ENCODE data around the gene CHST13. TPM values are rescaled to one million over a fixed set of nuclear protein-coding genes. Genes with fewer than 3 reads are reported as not detected.

Gene CHST13
- total RNA-seq, 3 donors from 2014 or later (not counting 1 experiment from before 2014, with no cell fraction given): 0.19 to 0.20 TPM; not detected in 1

DNA sequence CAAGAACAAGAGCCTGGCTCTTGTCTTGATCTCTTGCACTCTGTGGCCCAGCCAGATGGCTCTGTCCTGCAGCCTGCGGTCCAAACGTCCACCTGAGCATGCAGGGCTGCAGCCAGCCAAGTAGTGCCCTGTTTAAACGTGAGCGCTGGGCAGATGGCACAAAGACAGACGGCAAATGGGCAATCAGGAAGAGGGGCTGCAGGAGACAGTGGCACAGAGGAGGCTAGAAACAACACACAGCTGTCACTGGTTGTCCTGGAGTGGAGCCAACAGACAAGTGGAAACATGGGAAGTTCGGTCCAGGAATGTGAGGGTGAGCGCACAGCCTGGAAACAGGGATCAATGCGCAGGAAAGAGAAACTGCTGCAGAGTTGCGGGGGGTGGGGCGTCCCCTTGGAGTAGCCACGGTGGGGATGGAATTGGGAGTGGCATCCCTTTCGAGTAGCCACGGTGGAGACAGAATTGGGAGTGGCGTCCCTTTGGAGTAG lies 37.6 kb upstream of the CHST13 start:
- no peaks in the 10 kb centered on the region for H3K27me3 Mint-ChIP-seq (ENCODE audit: low read depth in 2 of 2)
- DNase-seq: no peak
- H3K36me3 ChIP-seq (ENCODE audit: control insufficient read depth, insufficient read depth, low read length): no peaks in the 10 kb centered on the region
- no peak overlapping the region for H3K4me3 ChIP-seq (ENCODE audit: low read length)
- no peak overlapping the region for H3K27ac ChIP-seq (ENCODE audit: low read length)
- peaks cover 13% of the 10 kb centered on the region for H3K4me1 ChIP-seq (ENCODE audit: control insufficient read depth, insufficient read depth, low read length)
- H3K9me3 ChIP-seq (ENCODE audit: control insufficient read depth, insufficient read depth, low read length): no peaks in the 10 kb centered on the region
- no peak overlapping the region for H3K27ac Mint-ChIP-seq
- ATAC-seq: no peak
- no peaks in the 10 kb centered on the region for H3K27me3 ChIP-seq (ENCODE audit: control insufficient read depth, insufficient read depth, low read length)
- 95% methylated on average over 14 of the region's 14 CpGs for WGBS (ENCODE audit: insufficient coverage)
- no peaks in the 10 kb centered on the region for H3K9me3 Mint-ChIP-seq
- H3K4me1 Mint-ChIP-seq: peaks cover 0 to 12% of the 10 kb centered on the region in 2 donors
- H3K4me3 Mint-ChIP-seq: no peak overlapping the region
- intact Hi-C loops (cut with micrococcal nuclease): no loop called here
- no peaks in the 10 kb centered on the region for H3K36me3 Mint-ChIP-seq
- TF ChIP-seq, protein P1, sequence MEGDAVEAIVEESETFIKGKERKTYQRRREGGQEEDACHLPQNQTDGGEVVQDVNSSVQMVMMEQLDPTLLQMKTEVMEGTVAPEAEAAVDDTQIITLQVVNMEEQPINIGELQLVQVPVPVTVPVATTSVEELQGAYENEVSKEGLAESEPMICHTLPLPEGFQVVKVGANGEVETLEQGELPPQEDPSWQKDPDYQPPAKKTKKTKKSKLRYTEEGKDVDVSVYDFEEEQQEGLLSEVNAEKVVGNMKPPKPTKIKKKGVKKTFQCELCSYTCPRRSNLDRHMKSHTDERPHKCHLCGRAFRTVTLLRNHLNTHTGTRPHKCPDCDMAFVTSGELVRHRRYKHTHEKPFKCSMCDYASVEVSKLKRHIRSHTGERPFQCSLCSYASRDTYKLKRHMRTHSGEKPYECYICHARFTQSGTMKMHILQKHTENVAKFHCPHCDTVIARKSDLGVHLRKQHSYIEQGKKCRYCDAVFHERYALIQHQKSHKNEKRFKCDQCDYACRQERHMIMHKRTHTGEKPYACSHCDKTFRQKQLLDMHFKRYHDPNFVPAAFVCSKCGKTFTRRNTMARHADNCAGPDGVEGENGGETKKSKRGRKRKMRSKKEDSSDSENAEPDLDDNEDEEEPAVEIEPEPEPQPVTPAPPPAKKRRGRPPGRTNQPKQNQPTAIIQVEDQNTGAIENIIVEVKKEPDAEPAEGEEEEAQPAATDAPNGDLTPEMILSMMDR (IDR thresholded peaks at IDR 0.05): no peak

DNA sequence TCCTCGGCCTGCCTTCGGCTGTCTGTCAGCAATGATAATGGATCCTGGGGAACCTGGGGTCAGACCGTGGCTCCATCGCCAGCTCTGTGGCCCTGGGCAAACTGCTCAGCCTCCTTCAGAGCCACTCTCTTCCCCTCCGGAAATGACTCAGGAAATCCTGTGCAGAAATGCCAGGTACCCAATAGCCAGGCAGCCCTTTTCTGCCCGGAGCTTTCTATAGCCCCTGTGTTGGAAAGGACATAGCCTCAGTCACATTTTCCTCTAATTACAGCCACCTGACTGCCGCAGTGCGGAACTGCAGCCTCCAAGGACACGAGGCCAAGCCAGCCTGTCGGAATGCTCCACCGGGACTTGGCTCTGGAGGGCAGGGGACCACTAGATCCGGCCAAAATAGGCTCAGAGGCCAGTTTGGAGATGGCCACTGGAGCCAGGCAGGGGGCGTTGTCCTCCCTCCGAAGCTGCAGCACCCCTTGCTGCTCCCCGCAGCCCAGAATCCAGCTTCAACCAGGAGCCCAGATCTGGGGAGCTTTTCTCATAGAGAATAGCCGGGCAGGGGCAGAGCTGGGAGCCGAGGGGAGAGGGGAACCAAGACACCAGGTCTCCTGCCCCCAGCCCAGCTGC lies 36.7 kb upstream of the CHST13 start:
- H3K27ac Mint-ChIP-seq: no peak overlapping the region
- Histone ChIP-seq H3K27ac (ENCODE audit: low read length) (no peak overlapping the region), H3K4me1 (ENCODE audit: control insufficient read depth, insufficient read depth, low read length) (peaks cover 13% of the 10 kb centered on the region), H3K36me3 (ENCODE audit: control insufficient read depth, insufficient read depth, low read length) (no peaks in the 10 kb centered on the region), H3K4me3 (ENCODE audit: low read length) (no peak overlapping the region), H3K9me3 (ENCODE audit: control insufficient read depth, insufficient read depth, low read length) (no peaks in the 10 kb centered on the region), H3K27me3 (ENCODE audit: control insufficient read depth, insufficient read depth, low read length) (no peaks in the 10 kb centered on the region)
- H3K27me3 Mint-ChIP-seq (ENCODE audit: low read depth in 2 of 2): no peaks in the 10 kb centered on the region
- H3K9me3 Mint-ChIP-seq: no peaks in the 10 kb centered on the region
- TF ChIP-seq, protein P1 (IDR thresholded peaks at IDR 0.05): no peak
- H3K4me3 Mint-ChIP-seq: no peak overlapping the region
- H3K36me3 Mint-ChIP-seq: no peaks in the 10 kb centered on the region
- peaks cover 0 to 12% of the 10 kb centered on the region in 2 donors for H3K4me1 Mint-ChIP-seq
- intact Hi-C loops (cut with micrococcal nuclease): no loop called here
- WGBS (ENCODE audit: insufficient coverage): 41% methylated on average over 17 of the region's 17 CpGs
- ATAC-seq (peak; percentile 35 to 49 (median 43)), DNase-seq (no peak)

DNA sequence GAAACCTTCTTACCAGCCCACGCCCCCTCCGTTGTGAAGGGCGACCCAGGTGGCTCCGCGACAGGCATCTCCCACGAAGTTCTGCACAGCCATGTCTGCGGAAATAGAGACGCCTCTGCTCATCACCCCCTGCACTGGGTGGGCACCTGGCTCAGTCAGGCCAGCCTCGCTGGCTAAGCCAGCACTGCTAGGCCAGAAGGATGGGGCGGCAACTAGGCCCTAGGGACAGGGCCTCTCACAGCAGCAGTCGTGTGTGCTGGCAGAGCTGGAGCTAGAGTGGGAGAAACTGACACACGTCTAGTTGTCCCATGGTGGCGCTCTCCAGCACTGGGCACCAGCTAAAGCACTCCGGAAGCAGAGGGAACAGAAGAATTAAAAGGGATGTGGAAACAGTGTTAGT lies 35.8 kb upstream of the CHST13 start:
- H3K4me3 Mint-ChIP-seq: no peak overlapping the region
- H3K4me3 ChIP-seq (ENCODE audit: low read length): no peak overlapping the region
- no peaks in the 10 kb centered on the region for H3K27me3 ChIP-seq (ENCODE audit: control insufficient read depth, insufficient read depth, low read length)
- no peaks in the 10 kb centered on the region for H3K9me3 Mint-ChIP-seq
- H3K9me3 ChIP-seq (ENCODE audit: control insufficient read depth, insufficient read depth, low read length): no peaks in the 10 kb centered on the region
- no peak overlapping the region for H3K27ac Mint-ChIP-seq
- H3K36me3 Mint-ChIP-seq: no peaks in the 10 kb centered on the region
- TF ChIP-seq, protein P1 (IDR thresholded peaks at IDR 0.05): no peak
- no peak for ATAC-seq
- H3K4me1 ChIP-seq (ENCODE audit: control insufficient read depth, insufficient read depth, low read length): peaks cover 13% of the 10 kb centered on the region
- no peak for DNase-seq
- H3K27me3 Mint-ChIP-seq (ENCODE audit: low read depth in 2 of 2): no peaks in the 10 kb centered on the region
- peaks cover 0 to 12% of the 10 kb centered on the region in 2 donors for H3K4me1 Mint-ChIP-seq
- intact Hi-C loops (cut with micrococcal nuclease): no loop called here
- no peaks in the 10 kb centered on the region for H3K36me3 ChIP-seq (ENCODE audit: control insufficient read depth, insufficient read depth, low read length)
- 84% methylated on average over 14 of the region's 14 CpGs for WGBS (ENCODE audit: insufficient coverage)
- no peak overlapping the region for H3K27ac ChIP-seq (ENCODE audit: low read length)

Measured in natural killer cell (primary cell).